GM21619 (cell line): ENCODE results near the gene KRCC1.
A peak's percentile ranks its signal among the peaks of the same experiment; 100 is the strongest.

Experiments
- ATAC-seq: cut with Tn5 transposase; IDR thresholded peaks from one replicate; pipeline ENCODE4 v1.9.1; 2021; ENCODE audit not compliant: unreplicated experiment

KRCC1 gene

GRCh38 chr2:88077080-88077479 is 21.5 kb upstream of the KRCC1 start:
- ATAC-seq = no peak

GRCh38 chr2:88074854-88075292 is 19.3 kb upstream of the KRCC1 start:
- no peak for ATAC-seq

- no peak for ATAC-seq
Measured at GRCh38 chr2:88074150-88074549, 18.6 kb upstream of the KRCC1 start.

- no peak for ATAC-seq
Measured at GRCh38 chr2:88071365-88071764, 15.8 kb upstream of the KRCC1 start.

- ATAC-seq = no peak
Measured at GRCh38 chr2:88070055-88070454, 14.5 kb upstream of the KRCC1 start.

GRCh38 chr2:88069117-88069516 is 13.5 kb upstream of the KRCC1 start:
- ATAC-seq = no peak

- no peak for ATAC-seq
Measured at GRCh38 chr2:88068044-88068443, 12.5 kb upstream of the KRCC1 start.

- ATAC-seq = no peak
Measured at GRCh38 chr2:88067598-88067997, 12.0 kb upstream of the KRCC1 start, which contains the start of gene SMYD1. Gene SMYD1, plus strand, starts transcription at chr2:88067825. Its CDS starts 40 bp downstream, at chr2:88067865.

GRCh38 chr2:88067189-88067588 is 11.6 kb upstream of the KRCC1 start:
- no peak for ATAC-seq

GRCh38 chr2:88066543-88066942 is 11.0 kb upstream of the KRCC1 start:
- no peak for ATAC-seq

GRCh38 chr2:88061295-88061694 is 5.7 kb upstream of the KRCC1 start:
- no peak for ATAC-seq

- no peak for ATAC-seq
Measured at GRCh38 chr2:88060907-88061275, 5.3 kb upstream of the KRCC1 start.

GRCh38 chr2:88059979-88060906 is 4.7 kb upstream of the KRCC1 start:
- ATAC-seq = peak; percentile 31

GRCh38 chr2:88058191-88058590 is 2.6 kb upstream of the KRCC1 start:
- no peak for ATAC-seq

- no peak for ATAC-seq
Measured at GRCh38 chr2:88057437-88057844, 1.9 kb upstream of the KRCC1 start.

GRCh38 chr2:88054782-88055370 is 707 bp downstream of the KRCC1 start:
- no peak for ATAC-seq

- no peak for ATAC-seq
Measured at GRCh38 chr2:88053934-88054781, 1.4 kb downstream of the KRCC1 start.

GRCh38 chr2:88053296-88053695 is 2.3 kb downstream of the KRCC1 start:
- ATAC-seq = no peak

- no peak for ATAC-seq
Measured at GRCh38 chr2:88051792-88052191, 3.8 kb downstream of the KRCC1 start.

GRCh38 chr2:88049622-88050021 is 6.0 kb downstream of the KRCC1 start:
- peak; percentile 70 for ATAC-seq

- no peak for ATAC-seq
Measured at GRCh38 chr2:88048541-88048940, 7.0 kb downstream of the KRCC1 start.
